CD4-positive, alpha-beta T cell treated with Interleukin-21 for 1 hour (primary cell): ENCODE measurements around the gene METTL1.
A peak's percentile ranks its signal among the peaks of the same experiment; 100 is the strongest.

Experiments used
- DNase-seq: peaks from one replicate; pipeline ENCODE4 v3.0.0-alpha.2; 2020

The METTL1 gene

GRCh38 chr12:57766464-57767304 lies 5.2 kb downstream of the METTL1 start, which contains the start of gene CYP27B1:
Gene CYP27B1 (minus strand): TSS chr12:57767078. CDS start chr12:57767041, 37 bp downstream.
- DNase-seq: no peak

DNA sequence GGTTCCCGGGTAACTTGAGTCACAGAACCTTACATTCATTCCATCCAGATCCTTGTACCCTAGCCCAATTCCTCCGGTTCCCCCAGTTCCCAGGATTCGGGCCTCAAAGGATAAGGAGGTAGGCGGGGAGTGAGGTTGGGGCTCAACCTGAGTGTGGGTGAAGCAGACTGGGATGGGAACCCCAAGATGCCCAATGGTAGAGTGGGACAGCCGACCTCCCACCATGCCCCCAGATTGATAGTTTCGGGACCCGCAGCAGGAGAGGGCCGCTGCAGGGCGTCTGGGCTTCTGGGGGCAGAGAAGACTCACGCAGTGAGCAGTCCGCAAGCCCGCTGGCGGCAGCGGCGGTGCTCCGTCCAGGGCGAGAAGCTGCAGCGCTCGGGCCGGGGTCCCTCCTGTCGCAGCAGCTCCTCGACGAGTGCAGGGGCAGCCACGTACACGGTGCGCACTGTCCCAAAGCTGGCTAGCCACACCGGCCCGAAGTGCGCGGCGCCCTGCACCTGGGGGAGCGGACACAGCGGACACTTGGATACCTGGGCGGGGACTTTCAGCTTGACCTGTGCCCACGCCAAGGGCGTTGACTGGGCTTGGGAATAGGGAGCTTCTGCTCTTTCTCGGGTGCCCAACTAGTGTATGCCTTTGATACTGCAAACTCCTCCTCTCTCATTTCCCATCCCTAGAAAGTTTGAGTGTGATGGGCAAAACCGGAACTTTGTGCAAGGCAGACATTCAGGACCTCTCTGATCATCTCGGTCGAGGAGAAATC lies 6.0 kb downstream of the METTL1 start:
- no peak for DNase-seq

DNA sequence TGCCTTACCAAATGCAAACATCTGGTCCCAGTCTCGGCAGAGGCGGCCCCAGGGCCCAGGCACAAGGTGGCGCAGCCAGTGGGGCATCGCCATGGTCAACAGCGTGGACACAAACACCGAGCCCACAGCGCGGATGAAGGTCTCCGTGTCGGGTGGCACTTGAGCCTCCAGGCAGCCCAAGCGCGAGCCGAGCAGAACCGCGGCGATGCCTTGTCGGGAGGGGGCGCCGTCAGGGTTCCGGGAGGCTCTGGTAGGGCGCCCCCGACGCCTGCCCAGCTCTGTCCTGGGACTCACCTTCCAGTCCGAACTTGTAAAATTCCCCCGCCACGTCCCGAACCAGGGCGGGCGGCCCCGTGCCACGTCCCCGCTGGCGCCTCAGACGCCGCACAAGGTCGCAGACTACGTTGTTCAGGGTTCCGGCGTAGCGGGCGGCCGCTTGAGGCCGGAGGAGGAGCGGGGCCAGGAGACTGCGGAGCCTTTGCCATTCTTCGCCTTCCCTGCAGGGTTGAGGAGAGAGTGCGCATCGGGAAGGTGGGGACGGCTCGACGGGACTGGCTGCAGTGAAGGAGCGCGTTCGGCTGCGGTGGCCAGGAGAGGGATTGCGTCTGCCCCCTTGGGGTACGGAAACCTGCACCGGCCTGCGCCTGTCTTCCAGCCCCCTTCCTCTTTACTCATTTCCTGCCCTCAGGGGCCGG lies 6.8 kb downstream of the METTL1 start:
- DNase-seq: peak; percentile 47

DNA sequence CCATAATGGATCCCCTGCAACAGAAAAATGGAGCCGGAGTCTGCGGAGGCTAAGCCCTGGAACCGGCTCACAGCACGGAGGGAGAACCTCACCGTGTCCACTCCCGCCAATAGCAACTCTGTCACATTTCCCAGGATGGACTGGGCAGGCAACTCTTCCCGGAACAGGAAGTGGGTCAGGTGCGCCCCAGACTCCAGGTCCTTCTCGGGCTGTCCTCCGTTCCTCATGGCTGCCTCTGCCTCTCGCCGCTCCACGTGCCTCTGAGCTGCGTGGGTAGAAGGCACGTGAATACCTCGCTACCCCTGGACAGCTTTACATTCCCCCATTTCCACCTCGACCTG lies 7.3 kb downstream of the METTL1 start:
- no peak for DNase-seq

DNA sequence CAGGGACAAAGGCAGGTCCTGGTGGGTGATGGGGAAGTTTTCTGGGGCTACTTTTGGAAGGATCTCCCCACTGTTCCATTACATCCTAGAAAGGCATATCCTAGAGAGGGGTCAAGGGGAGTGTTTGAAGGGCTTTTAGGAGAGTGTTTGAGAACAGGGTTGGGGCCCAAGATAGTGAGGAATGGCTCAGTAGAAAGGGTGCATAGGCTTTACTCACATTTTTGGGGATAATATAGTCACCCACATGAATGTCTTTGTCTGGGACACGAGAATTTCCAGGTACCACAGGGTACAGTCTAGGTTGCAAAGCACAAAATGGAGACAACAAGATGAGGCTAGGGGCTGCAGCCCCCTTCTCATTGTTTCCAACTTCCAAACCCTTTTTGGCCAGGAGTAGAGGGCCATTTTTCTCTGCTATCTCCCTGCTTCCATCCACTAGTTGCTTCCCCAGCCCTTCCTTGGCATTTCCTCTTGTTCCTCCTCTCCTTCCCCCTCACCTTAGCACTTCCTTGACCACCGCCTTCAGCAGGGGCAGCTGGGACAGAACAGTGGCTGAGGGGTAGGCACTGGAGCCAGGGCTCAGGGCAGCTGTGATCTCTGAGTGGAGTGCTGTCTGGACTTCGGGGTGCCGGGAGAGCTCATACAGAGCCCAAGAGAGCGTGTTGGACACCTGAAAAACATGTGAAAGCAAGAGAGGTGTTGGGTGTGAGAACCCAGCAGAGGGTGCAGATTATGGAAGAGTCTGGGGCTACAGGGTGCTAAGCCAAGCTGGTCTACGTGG lies 7.8 kb downstream of the METTL1 start:
- DNase-seq: no peak

DNA sequence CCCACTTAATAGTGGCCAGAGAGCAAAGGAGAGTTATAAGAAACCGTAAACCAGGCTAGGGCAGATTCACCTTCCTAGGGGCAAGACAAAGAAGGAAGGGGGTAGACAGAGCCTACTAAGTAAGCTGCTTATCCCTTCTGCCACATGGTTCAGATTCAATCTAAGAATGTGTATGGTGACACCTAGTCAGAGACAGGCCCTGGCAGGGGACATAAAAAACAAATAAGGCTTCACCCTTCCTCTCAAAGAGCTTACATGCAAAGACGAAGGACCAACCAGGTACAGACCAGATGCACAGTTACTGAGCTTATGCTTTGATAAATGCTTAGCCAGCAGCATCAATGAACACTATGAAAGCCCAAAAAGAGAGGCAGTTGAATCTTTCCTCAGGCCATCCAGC lies 9.4 kb downstream of the METTL1 start:
- DNase-seq: no peak

DNA sequence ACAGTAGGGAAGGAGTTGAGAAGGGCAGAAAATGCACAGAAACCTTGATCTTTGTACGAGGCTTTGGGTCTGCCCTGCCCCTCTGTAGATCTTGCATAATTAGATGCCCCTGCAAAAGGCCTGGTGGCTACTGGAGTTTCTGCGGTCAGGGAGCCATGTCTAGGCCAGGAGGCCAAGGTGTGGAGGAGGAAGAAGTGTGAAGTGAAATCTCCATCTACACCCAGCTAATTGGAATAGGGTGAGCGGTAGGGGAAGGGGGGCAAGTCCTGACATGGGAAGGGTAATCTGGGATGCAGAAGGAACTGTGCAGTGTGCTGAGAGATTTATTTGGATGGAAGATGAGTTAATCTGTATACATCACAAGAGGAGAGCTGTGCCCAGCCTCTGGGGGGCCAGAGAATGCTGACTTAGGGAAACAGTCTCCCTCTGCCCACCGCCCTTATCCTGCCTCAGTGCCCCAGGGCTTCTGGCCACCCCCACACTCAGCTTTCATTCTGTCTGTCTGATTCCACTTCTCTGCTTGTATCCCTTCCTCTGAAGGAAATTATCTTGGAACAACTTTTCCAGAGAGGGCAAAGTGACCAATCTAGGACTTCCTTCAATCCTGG lies 10.4 kb downstream of the METTL1 start:
- no peak for DNase-seq

DNA sequence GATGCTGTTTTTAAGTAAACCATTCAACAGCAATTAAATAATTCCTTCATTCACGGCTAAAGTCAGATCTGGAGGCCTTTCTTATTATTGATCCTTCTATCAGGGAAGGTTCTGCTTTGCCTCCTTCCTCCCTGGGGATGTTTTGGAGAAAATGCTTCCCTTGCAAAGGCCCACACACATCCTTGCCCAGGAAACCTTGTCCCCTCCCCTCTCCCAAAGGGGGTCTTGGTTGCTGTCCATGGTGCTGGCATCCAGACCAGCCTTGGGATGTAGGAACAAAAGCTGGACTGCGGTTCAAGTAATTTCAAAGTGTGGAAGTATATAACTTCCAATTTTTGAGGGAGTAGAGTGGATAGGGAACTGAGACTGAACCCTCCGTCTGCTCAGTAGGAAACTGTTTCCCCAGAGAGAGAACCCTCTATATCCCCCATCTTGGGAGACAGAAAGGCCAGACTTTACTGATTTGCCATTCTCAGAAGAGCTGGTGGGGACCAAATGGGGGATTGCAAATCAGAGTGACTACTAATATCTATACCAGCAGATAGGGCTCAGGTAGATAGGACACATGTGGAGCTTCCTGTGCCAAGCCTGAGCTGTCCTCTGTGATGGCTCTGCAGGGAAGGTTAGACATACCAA lies 11.4 kb downstream of the METTL1 start:
- DNase-seq: no peak

DNA sequence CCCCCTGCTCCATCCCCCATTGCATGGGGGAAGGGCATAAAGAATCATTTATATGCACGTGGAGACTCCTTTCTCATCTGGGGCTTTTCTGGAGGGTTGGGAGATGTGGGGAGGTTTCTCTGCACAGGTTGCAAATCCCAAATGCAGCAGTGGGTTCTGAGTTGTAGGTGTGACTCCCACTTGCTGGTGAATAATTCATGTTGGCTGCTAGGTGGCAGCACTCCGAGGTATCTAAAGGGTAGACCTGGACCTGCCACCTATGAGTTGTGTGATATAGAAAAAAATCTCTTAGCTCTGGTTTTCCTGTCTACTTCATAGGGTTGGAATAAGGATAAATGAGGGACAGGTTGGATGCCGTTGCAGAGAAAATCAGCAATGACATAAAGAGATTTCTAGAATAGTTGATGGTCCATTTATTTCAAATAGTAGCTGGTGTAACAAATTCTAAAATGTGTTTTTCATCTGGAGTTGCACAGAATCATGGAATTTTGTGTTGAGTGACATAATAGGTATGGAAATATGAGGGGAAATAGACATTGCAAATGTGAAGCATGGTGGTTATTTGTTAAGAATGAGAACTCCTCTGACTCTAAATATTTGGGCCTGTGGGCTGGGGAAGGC lies 12.4 kb downstream of the METTL1 start:
- DNase-seq: peak; percentile 67

DNA sequence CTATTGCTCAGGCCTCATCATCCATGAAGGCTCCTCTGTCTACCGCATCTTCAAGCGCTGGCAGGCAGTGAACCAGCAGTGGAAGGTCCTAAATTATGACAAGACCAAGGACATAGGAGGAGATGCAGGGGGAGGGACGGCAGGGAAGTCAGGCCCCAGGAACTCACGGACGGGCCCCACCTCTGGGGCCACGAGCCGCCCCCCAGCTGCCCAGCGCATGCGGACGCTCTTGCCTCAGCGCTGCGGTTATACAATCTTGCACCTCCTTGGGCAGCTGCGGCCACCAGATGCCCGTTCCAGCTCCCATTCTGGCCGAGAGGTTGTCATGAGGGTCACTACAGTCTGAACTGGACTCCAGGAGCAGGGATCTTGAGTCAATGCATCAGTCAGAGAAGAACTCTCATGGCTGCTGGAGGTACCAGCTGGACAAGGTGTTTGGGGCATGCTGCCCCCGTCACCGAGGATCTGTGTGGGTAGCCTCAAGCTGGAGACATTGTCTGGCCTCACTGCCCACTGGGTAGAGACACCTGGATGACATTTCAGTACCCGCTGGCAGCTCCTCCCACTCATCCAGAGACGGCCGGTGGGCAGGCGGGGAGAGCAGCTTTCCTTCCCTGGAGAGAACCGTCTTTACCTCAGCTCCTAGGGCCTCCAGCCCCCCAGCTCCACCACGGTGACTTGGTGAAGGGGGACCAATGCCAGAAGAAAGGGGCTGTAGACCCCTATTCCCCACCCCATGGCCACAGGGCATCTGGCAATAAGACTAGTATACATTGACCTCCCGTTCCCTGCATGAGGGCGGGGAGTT lies 13.1 kb downstream of the METTL1 start:
- no peak for DNase-seq

DNA sequence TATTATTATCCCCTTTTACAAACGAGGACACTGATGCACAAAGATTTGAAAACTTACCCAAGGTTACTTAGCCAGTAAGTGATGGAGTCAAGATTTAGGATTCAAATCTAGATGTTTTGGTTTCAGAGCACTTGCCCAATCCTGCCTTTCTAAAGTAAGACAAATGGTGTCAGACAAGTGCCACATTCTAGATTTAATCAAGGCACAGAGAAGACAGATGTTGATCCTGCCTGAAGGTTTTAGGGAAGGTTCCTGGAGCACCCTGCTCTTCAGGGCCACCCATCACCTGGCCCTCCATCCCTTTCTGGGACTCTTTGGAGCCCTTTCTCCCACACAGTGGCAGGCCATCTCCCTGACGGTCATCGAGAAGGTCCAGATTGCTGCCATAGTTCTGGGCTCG lies 14.1 kb downstream of the METTL1 start:
- DNase-seq: no peak

GRCh38 chr12:57756406-57757341 lies 15.2 kb downstream of the METTL1 start:
- peak; percentile 79 for DNase-seq

GRCh38 chr12:57755454-57756372 lies 16.2 kb downstream of the METTL1 start:
- peak; percentile 57 for DNase-seq

DNA sequence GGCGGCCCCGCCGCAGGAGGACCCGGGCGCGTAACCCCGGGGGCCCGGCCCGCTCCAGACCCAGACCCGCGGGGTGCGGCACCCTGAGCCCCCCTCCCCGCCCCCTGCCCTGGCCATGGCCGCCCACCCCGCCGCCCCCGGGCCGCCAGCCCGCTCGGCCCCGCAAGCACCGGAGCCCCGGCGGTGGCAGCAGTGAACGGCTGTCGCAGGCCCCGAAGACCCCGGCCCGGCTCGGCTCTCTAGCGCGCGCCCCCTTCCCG lies 16.8 kb downstream of the METTL1 start:
- DNase-seq: no peak

DNA sequence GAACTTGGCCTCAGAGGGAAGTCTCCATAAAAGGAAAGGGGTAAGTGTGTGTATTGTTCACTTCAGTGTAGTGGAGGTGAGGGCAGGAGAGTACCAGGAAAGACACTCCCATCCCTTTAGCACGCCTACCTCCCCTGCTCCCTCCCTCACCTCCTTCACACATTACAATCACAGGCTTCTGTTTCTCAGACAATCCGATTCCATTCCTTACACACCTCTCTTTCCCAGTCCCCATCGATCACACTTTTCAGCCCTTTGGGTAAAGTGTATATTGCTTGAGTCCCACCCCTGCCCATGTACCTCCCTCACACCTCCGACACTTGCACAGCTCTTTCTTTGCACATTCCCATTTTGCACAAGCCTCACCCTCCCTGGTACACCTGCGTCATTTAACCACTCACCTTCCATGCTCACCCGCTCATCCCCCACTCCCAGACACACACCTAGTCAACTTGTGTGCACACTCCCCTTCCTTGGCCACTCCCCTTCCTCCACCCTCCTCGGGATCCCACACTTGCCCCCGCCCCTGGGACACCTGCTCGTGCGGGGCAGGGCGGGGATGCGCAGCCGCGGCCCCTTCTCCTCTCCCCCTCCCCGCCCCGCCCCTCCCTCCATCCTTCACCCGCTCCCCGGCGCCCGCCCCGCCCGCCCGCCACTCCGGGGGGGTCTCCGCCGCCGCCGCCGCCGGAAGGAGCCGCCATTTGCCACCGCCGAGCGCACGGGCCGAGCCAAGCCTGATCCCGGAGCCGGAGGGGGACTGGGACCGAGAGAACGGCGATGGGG lies 17.3 kb downstream of the METTL1 start, which contains the start of gene MARCHF9:
Gene MARCHF9, plus strand, starts transcription at position 693 of the 783 bp plus-strand sequence. CDS start 426 bp downstream, outside the sequence.
- DNase-seq: peak; percentile 94

- DNase-seq: no peak
These were observed 18.1 kb downstream of the METTL1 start for GRCh38 chr12:57753756-57754337.

DNA sequence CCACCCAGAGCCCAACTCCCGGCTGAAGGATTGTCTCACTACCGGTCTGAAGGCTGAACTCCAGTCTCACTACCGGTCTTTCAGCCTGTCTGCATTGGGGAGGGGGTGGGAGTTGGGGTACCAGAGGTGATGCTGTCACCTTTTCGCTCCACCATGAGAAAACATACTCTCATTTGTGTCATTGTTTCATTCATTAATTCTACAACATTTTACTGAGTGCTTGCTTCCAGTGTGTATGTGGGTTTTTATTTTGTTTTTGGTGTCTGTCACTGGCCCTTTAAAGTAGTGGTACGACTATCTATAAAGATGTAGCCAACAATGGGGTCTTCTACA lies 19.3 kb downstream of the METTL1 start:
- DNase-seq: no peak
